SU-DHL-6 (cell line): ENCODE data around the gene DNAAF5.

Experiments
- CTCF ChIP-seq: fragments of 200-600 bp; sonication (generic); IDR thresholded peaks from one replicate; pipeline ENCODE4 v1.5.1; 2017; ENCODE audit warnings: antibody characterized with exemption, mild to moderate bottlenecking, low read length, moderate library complexity; ENCODE audit not compliant: insufficient read depth, poor library complexity, severe bottlenecking
- EZH2phosphoT487 ChIP-seq: fragments of 200-600 bp; sonication (generic), shearing (Covaris generic); conservative IDR thresholded peaks from 2 replicates; pipeline ENCODE4 v1.6.1; 2018; ENCODE audit warnings: mild to moderate bottlenecking, antibody characterized with exemption, low read length, moderate library complexity, mixed read lengths

GRCh38 chr7:731440-732085 is 5.1 kb downstream of the DNAAF5 start:
- no peak for TF ChIP-seq CTCF
- no peak for TF ChIP-seq EZH2phosphoT487
